ENCODE measurements around the gene CPXM2. TPM values are rescaled to one million over a fixed set of nuclear protein-coding genes. Genes with fewer than 3 reads are reported as not detected.

Gene CPXM2
- total RNA-seq, 1 donor from 2014 or later, result not detected

GRCh38 chr10:123795846-123796590 is 95.6 kb downstream of the CPXM2 start:
- ChIA-PET CTCF (no interaction called here), POLR2A (no interaction called here)
- DNase-seq (no peak), ATAC-seq (ENCODE audit: low read depth) (no peak)
- intact Hi-C loops (cut with micrococcal nuclease), result no loop called here
- Mint-ChIP-seq H3K27ac (no peak overlapping the region), H3K27me3 (peaks cover 4% of the 10 kb centered on the region), H3K9me3 (peaks cover 4% of the 10 kb centered on the region), H3K4me3 (no peak overlapping the region), H3K4me1 (no peaks in the 10 kb centered on the region), H3K36me3 (ENCODE audit: low read depth) (no peaks in the 10 kb centered on the region)
- TF ChIP-seq CTCF (IDR thresholded peaks at IDR 0.05), result no peak

- CTCF ChIA-PET, result no interaction called here
- ATAC-seq (ENCODE audit: low read depth), result no peak
These were observed 96.3 kb downstream of the CPXM2 start for GRCh38 chr10:123795196-123795780.

GRCh38 chr10:123792248-123792978 is 99.2 kb downstream of the CPXM2 start:
- ATAC-seq (ENCODE audit: low read depth), result no peak
- intact Hi-C loops (cut with micrococcal nuclease), result no loop called here
- DNase-seq, result no peak
- H3K36me3 Mint-ChIP-seq (ENCODE audit: low read depth), result no peaks in the 10 kb centered on the region
- H3K9me3 Mint-ChIP-seq, result peaks cover 7% of the 10 kb centered on the region
- ChIA-PET POLR2A (no interaction called here), CTCF (no interaction called here)
- H3K27me3 Mint-ChIP-seq, result peaks cover 10% of the 10 kb centered on the region
- no peak overlapping the region for H3K27ac Mint-ChIP-seq
- no peak for TF ChIP-seq CTCF (IDR thresholded peaks at IDR 0.05)
- H3K4me1 Mint-ChIP-seq, result no peaks in the 10 kb centered on the region
- H3K4me3 Mint-ChIP-seq, result no peak overlapping the region

More at GRCh38 chr10:123795196-123795780, 96.3 kb downstream of the CPXM2 start:
- Mint-ChIP-seq H3K27ac (no peak overlapping the region), H3K9me3 (peaks cover 6% of the 10 kb centered on the region), H3K36me3 (ENCODE audit: low read depth) (no peaks in the 10 kb centered on the region), H3K4me1 (no peaks in the 10 kb centered on the region), H3K4me3 (no peak overlapping the region), H3K27me3 (peaks cover 9% of the 10 kb centered on the region)
- POLR2A ChIA-PET, result no interaction called here
- no peak for DNase-seq
- intact Hi-C loops (cut with micrococcal nuclease), result no loop called here
- no peak for TF ChIP-seq CTCF (IDR thresholded peaks at IDR 0.05)

GRCh38 chr10:123790132-123790885 is 101.3 kb downstream of the CPXM2 start:
- H3K4me3 Mint-ChIP-seq, result no peak overlapping the region
- no peaks in the 10 kb centered on the region for H3K36me3 Mint-ChIP-seq (ENCODE audit: low read depth)
- no peak overlapping the region for H3K27ac Mint-ChIP-seq
- no peaks in the 10 kb centered on the region for H3K4me1 Mint-ChIP-seq
- no peak for DNase-seq
- H3K9me3 Mint-ChIP-seq, result peaks cover 7% of the 10 kb centered on the region
- H3K27me3 Mint-ChIP-seq, result peaks cover 17% of the 10 kb centered on the region
- ChIA-PET CTCF (no interaction called here), POLR2A (no interaction called here)
- intact Hi-C loops (cut with micrococcal nuclease), result no loop called here
- no peak for TF ChIP-seq CTCF (IDR thresholded peaks at IDR 0.05)
- ATAC-seq (ENCODE audit: low read depth), result no peak

GRCh38 chr10:123788981-123789380 is 102.6 kb downstream of the CPXM2 start:
- no peak overlapping the region for H3K4me3 Mint-ChIP-seq
- no peaks in the 10 kb centered on the region for H3K36me3 Mint-ChIP-seq (ENCODE audit: low read depth)
- H3K27ac Mint-ChIP-seq, result no peak overlapping the region
- ChIA-PET CTCF (no interaction called here), POLR2A (no interaction called here)
- peaks cover 21% of the 10 kb centered on the region for H3K27me3 Mint-ChIP-seq
- DNase-seq (no peak), ATAC-seq (ENCODE audit: low read depth) (no peak)
- intact Hi-C loops (cut with micrococcal nuclease), result no loop called here
- TF ChIP-seq CTCF (IDR thresholded peaks at IDR 0.05), result no peak
- no peaks in the 10 kb centered on the region for H3K4me1 Mint-ChIP-seq
- H3K9me3 Mint-ChIP-seq, result peaks cover 7% of the 10 kb centered on the region
